Nucleus accumbens (tissue), 56 donors: ENCODE data around the gene ZNF512.
"Not testable (repeated sequence)": the region's sequence is repeated elsewhere in the genome, so short reads cannot be mapped to it uniquely, and the experiment has no call there.

Experiments
- DNase-seq, 56 donors: peaks; one replicate each; lab custom pipeline; 2025; lab: John Stamatoyannopoulos, UW

The ZNF512 gene

DNA sequence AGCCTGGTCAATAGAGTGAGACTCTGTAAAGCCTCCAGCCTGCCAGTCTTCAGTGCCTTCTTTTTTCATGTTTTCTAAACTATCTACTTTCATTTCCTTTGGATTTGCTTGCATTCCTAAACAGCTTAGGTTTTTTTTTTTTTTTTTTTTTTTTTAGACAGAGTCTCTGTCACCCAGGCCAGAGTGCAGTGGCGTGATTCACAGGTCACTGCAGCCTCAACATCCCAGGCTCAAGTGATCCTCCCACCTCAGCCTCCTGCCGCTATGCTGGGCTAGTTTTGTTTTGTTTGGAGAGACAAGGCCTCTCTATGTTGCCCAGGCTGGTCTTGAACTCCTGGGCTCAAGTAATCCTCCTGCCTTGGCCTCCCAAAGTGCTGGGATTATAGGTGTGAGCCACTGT lies 47.4 kb downstream of the ZNF512 start:
- DNase-seq, result not testable (repeated sequence)

DNA sequence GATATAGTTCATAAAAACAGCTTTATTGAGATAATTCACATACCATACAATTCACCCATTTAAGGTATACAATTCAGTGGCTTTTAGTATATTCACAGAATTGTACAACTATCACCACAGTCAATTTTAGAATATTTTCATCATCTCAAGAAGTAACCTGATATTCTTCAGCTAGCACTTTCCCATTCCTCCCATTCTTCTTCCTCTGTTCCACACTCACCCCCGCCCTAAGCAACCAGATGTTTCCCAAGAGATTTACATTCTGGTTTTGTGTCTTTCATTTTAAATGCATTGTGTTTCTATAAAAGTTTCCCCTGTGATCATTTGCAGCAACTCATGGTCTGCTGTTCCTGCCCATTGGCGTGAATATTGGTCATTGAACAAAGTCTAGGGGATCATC lies 51.4 kb downstream of the ZNF512 start:
- DNase-seq, result no peak

GRCh38 chr2:27636766-27637165 lies 53.9 kb downstream of the ZNF512 start:
- DNase-seq, result no peak

DNA sequence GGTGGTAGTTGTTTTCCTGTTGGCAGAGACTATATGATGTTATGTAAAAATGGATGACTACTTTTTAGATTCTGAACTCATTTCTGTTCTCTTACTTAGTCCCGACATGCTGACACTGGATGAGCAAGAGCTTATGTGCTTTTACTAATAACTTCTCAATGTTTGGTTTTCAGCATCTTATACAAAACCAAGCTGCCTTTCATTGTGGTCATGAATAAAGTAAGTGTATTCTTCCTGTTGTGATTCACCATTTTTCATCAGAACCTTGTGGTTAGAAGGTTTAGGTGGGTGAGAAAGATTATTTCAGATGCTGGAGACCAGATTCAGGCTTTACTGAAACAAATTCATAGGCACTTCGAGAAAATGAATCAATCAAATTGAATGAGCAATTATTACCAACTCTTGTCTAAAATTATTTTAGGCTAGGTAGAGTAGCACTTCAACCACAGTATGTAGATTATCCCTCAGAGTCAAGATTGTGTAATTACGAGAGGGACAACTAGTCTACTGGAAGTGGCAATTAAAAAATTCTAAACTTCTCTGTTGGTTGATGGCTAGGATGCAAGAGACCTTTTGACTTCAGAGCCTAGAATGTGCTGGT lies 55.3 kb downstream of the ZNF512 start:
- DNase-seq, result no peak

DNA sequence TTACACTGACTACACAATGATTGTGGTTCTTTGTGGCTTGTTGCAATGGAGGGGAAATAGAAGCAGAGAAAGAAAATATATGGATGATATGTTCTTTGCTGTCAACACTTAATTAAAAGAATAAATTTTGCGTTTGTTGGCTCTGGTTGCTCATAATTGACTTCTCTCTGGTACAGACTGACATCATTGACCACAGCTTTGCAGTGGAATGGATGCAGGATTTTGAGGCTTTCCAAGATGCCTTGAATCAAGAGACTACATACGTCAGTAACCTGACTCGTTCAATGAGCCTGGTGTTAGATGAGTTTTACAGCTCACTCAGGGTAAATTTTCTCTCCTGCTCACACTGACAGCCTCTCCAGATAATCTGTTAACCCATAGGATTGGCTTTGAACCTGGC lies 55.9 kb downstream of the ZNF512 start:
- DNase-seq, result no peak

- no peak for DNase-seq
Observed at GRCh38 chr2:27640722-27641245, 57.9 kb downstream of the ZNF512 start.

- no peak for DNase-seq
Observed at GRCh38 chr2:27645197-27645596, 62.4 kb downstream of the ZNF512 start.

GRCh38 chr2:27647289-27647688 lies 64.4 kb downstream of the ZNF512 start:
- no peak for DNase-seq

DNA sequence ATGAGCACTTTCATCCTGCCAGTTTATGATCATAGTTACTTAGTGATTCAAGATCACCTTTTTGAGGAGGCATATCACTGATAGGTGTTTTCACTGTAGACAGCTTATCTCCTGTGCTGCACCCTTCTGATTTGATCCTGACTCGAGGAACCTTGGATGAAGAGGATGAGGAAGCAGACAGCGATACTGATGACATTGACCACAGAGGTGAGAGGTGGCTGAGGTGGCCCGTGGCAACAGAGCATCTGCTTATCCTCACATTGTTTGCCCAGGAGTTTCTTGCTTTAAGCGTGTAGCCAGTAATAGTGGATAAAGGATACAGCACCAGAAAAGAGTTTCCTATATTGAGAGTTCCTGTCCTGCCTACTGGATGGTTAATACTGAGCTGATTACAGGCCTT lies 64.9 kb downstream of the ZNF512 start:
- no peak for DNase-seq

- no peak for DNase-seq
Observed at GRCh38 chr2:27651056-27651455, 68.2 kb downstream of the ZNF512 start.

GRCh38 chr2:27652341-27652740 lies 69.5 kb downstream of the ZNF512 start:
- no peak for DNase-seq

- DNase-seq, result no peak
Observed at GRCh38 chr2:27652790-27653189, 69.9 kb downstream of the ZNF512 start.

GRCh38 chr2:27653397-27653796 lies 70.6 kb downstream of the ZNF512 start:
- DNase-seq, result no peak

- DNase-seq, result no peak
Observed at GRCh38 chr2:27655155-27655951, 72.5 kb downstream of the ZNF512 start.

- no peak for DNase-seq
Observed at GRCh38 chr2:27661371-27661770, 78.5 kb downstream of the ZNF512 start.

DNA sequence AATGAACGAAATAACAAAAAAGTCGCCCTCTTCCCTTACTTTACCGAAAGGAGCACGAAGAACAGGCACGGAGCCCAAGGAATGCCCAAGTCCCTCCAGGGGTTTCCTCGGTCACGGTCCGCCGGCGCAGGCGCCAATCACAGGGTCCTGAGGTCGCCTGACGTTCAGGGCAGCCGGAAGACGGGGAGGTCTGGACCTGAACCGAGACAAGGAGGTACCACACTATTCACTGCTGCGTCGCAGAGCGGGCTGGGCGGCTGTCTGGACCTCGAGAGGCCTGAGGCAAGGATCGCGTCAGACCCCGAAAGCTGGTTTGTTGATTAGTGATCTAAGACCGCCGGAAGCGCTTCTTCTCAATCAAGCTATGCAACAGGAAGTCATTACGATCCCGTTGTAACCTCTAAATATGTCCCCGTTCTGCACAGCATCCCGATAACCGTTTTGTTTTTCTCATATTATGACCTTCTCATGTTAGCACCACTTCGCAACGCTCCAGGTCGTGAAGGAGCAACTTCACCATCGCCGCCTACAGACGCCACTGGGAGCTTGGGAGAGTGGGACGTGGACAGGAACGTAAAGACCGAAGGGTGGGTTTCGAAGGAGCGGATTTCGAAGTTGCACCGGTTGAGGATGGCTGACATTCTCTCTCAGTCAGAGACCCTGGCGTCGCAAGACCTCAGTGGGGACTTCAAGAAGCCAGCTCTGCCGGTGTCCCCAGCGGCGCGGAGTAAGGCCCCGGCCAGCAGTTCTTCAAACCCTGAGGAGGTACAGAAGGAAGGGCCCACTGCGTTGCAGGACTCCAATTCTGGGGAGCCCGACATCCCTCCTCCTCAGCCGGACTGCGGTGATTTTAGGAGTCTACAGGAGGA lies 80.7 kb downstream of the ZNF512 start, which contains the start of the genes SLC4A1AP and SUPT7L:
Gene SLC4A1AP, plus strand, starts transcription at position 605 of the 869 bp plus-strand sequence. Its CDS starts 26 bp downstream, at position 631.
Gene SUPT7L, minus strand, starts transcription at position 330 of the 869 bp plus-strand sequence. CDS start 1,422 bp downstream, outside the sequence.
- peak in 55 of 56 donors; percentile 25 to 94 (median 80) for DNase-seq

DNA sequence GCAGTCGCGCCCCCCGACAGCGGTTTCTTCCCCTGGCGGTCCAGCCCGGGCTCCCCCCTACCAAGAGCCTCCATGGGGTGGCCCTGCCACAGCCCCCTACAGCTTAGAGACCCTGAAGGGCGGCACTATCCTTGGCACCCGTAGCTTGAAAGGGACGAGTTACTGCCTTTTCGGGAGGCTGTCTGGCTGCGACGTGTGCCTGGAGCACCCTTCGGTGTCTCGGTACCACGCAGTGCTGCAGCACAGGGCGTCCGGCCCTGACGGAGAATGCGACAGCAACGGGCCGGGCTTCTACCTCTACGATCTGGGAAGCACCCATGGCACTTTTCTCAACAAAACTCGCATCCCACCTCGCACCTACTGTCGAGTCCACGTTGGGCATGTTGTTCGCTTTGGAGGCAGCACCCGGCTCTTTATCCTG lies 81.3 kb downstream of the ZNF512 start:
- peak in 2 of 56 donors; percentile 33 to 42 for DNase-seq

DNA sequence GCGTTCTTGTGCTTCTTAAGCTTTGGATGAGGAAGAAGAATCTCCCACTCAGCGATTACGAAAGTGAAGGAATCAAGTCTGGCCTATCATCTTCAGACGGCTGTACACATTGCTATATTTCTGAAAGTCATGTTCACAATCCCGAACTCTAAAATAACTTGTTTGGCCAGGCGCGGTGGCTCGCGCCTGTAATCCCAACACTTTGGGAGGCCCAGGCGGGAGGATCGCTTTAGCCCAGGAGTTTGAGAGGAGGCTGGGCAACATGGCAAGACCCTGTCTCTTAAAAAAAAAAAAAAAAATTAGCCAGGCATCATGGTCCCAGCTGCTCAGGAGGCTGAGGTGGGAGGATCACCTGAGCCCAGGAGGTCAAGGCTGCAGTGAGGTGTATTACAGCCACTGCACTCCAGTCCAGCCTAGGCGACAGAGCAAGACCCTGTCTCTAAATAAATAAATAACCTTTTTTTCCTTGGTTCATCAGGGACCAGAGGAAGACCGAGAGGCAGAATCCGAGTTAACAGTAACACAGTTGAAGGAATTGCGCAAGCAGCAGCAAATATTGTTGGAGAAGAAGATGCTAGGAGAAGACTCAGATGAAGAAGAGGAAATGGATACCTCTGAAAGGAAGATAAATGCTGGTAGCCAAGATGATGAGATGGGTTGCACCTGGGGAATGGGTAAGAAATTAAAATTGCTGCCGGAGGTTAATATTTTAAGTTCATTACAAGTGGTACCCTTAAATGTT lies 82.0 kb downstream of the ZNF512 start:
- DNase-seq, result no peak

DNA sequence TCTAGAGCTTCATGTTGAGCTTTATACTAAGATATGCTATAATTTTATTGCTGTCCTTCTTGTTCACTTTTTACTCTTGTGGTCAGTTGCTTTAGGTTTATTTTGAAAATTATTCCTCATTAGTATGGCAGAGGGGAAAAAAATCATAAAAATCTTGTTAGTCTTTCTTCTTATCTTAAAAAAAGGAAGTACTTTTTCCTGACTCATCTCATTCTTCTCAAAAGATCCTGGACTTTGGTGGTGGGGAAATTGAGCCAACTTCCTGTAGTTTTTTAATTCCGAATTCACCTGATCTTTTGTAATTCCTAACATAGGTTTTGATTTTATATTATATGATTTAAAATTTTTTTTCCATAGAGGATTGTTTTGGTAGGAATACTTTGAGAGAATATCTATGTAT lies 84.6 kb downstream of the ZNF512 start:
- no peak for DNase-seq

GRCh38 chr2:27671235-27671634 lies 88.4 kb downstream of the ZNF512 start:
- no peak for DNase-seq
